ENCODE measurements around the gene TNFAIP8L1.

DNA sequence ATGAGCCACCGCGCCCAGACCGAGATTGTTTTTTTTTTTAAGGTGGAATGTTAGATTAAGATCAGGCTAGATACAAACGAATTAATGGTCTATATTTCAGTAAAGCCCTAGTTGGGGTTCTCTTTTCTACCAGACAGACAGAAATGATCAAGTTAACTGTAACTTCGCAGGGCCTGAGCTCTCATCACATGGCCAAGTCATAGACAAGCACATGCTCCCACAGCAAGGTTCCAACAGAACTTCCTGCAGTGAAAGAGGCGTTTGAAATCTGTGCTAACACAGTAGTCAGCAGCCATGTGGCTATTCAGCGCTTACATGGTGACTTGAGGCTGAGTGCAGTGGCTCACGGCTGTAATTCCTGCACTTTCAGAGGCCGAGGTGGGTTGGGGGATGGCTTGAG lies 45.1 kb upstream of the TNFAIP8L1 start:
- TF ChIP-seq OSR1 (CRISPR knock-in tag; IDR thresholded peaks at IDR 0.05) (no peak), SNAI2 (CRISPR knock-in tag; IDR thresholded peaks at IDR 0.05) (no peak)
- TF ChIP-seq, protein P1, sequence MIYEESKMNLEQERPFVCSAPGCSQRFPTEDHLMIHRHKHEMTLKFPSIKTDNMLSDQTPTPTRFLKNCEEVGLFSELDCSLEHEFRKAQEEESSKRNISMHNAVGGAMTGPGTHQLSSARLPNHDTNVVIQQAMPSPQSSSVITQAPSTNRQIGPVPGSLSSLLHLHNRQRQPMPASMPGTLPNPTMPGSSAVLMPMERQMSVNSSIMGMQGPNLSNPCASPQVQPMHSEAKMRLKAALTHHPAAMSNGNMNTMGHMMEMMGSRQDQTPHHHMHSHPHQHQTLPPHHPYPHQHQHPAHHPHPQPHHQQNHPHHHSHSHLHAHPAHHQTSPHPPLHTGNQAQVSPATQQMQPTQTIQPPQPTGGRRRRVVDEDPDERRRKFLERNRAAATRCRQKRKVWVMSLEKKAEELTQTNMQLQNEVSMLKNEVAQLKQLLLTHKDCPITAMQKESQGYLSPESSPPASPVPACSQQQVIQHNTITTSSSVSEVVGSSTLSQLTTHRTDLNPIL (CRISPR knock-in tag; IDR thresholded peaks at IDR 0.05; ENCODE audit: low read depth), result no peak

All from SK-N-SH treated with all-trans-retinoic acid at 6 μM for 48 hours (cell line).